SW480 (cell line): ENCODE results near the gene NDUFAF5.

Experiments used
- DNase-seq: peaks from one replicate; pipeline ENCODE4 v3.0.0-alpha.2; 2016; ENCODE audit warnings: low spot score

NDUFAF5 gene

GRCh38 chr20:13777171-13777601 is 7.6 kb upstream of the NDUFAF5 start:
- no peak for DNase-seq

- DNase-seq = no peak
Observed at GRCh38 chr20:13778827-13779226, 6.0 kb upstream of the NDUFAF5 start.

GRCh38 chr20:13783528-13783927 is 1.3 kb upstream of the NDUFAF5 start:
- no peak for DNase-seq

- DNase-seq = no peak
Observed at GRCh38 chr20:13784271-13784892, 446 bp upstream of the NDUFAF5 start.

GRCh38 chr20:13786143-13786828 is 1.5 kb downstream of the NDUFAF5 start:
- DNase-seq = no peak

- peak; percentile 71 for DNase-seq
Observed at GRCh38 chr20:13788167-13788834, 3.5 kb downstream of the NDUFAF5 start.

GRCh38 chr20:13790708-13791107 is 5.9 kb downstream of the NDUFAF5 start:
- DNase-seq = no peak

GRCh38 chr20:13791540-13792459 is 7.0 kb downstream of the NDUFAF5 start:
- no peak for DNase-seq

GRCh38 chr20:13793001-13793400 is 8.2 kb downstream of the NDUFAF5 start:
- no peak for DNase-seq

GRCh38 chr20:13794667-13795066 is 9.8 kb downstream of the NDUFAF5 start:
- DNase-seq = no peak

GRCh38 chr20:13799040-13799439 is 14.2 kb downstream of the NDUFAF5 start:
- DNase-seq = no peak

GRCh38 chr20:13799974-13800373 is 15.1 kb downstream of the NDUFAF5 start:
- no peak for DNase-seq

GRCh38 chr20:13800728-13801134 is 15.9 kb downstream of the NDUFAF5 start:
- peak; percentile 46 for DNase-seq

GRCh38 chr20:13809373-13809772 is 24.5 kb downstream of the NDUFAF5 start:
- DNase-seq = no peak

- no peak for DNase-seq
Observed at GRCh38 chr20:13809855-13810254, 25.0 kb downstream of the NDUFAF5 start.

- no peak for DNase-seq
Observed at GRCh38 chr20:13810446-13810845, 25.6 kb downstream of the NDUFAF5 start.

GRCh38 chr20:13813910-13814309 is 29.1 kb downstream of the NDUFAF5 start:
- no peak for DNase-seq

GRCh38 chr20:13814672-13815071 is 29.8 kb downstream of the NDUFAF5 start:
- DNase-seq = no peak

GRCh38 chr20:13816757-13817156 is 31.9 kb downstream of the NDUFAF5 start:
- DNase-seq = no peak

GRCh38 chr20:13817342-13817741 is 32.5 kb downstream of the NDUFAF5 start:
- no peak for DNase-seq

GRCh38 chr20:13819885-13820645 is 35.2 kb downstream of the NDUFAF5 start:
- DNase-seq = peak; percentile 78
